Spleen (tissue), 11 donors: ENCODE data around the gene MTX1. TPM values are rescaled to one million over a fixed set of nuclear protein-coding genes. Genes with fewer than 3 reads are reported as not detected.

Source experiments
- DNase-seq: peaks from one replicate; pipeline ENCODE4 v3.0.0-alpha.2; 2020
- H3K27ac ChIP-seq, 8 donors: fragments of 200-600 bp; sonication (generic) in 7 of 8; 1 replicate in 4 of 8; 2 replicates in 4 of 8; pipeline versions ENCODE4 v1.5.0 to v1.8.0; 2016 to 2021; ENCODE audit warnings: inconsistent platforms in 4 of 8, mild to moderate bottlenecking in 4 of 8, moderate library complexity in 1 of 8
- H3K27me3 ChIP-seq, 7 donors: fragments of 200-600 bp; sonication (generic) in 6 of 7; replicated peaks in 1 of 7; 1 replicate in 4 of 7; 2 replicates in 3 of 7; pipeline versions ENCODE4 v1.5.0 to v1.8.0; 2016 to 2021; ENCODE audit warnings: inconsistent platforms in 3 of 7, mild to moderate bottlenecking in 1 of 7
- H3K36me3 ChIP-seq, 6 donors: fragments of 200-600 bp; sonication (generic) in 5 of 6; 1 replicate in 4 of 6; 2 replicates in 2 of 6; pipeline versions ENCODE4 v1.5.0 to v1.8.0; 2016 to 2021; ENCODE audit warnings: inconsistent platforms in 2 of 6
- H3K4me1 ChIP-seq, 6 donors: fragments of 200-600 bp; sonication (generic) in 5 of 6; 1 replicate in 3 of 6; 2 replicates in 3 of 6; pipeline versions ENCODE4 v1.5.0 to v1.8.0; 2016 to 2021; ENCODE audit warnings: inconsistent platforms in 3 of 6
- H3K4me3 ChIP-seq, 8 donors: fragments of 200-600 bp; sonication (generic) in 7 of 8; 1 replicate in 4 of 8; 2 replicates in 4 of 8; pipeline versions ENCODE4 v1.5.0 to v1.8.0; 2016 to 2021; ENCODE audit warnings: inconsistent platforms in 4 of 8, mild to moderate bottlenecking in 4 of 8, moderate library complexity in 2 of 8
- H3K9me3 ChIP-seq, 8 donors: fragments of 200-600 bp; sonication (generic) in 7 of 8; 1 replicate in 4 of 8; 2 replicates in 4 of 8; pipeline versions ENCODE4 v1.5.0 to v1.8.0; 2016 to 2021; ENCODE audit warnings: inconsistent platforms in 4 of 8
- CTCF ChIP-seq, 11 experiments: fragments of 200-600 bp in 7 of 11; fragments of 450-650 bp in 4 of 11; sonication (generic) in 4 of 11; IDR thresholded peaks in 8 of 11; conservative IDR thresholded peaks in 3 of 11; 1 replicate in 7 of 11; 2 replicates in 4 of 11; pipeline versions ENCODE4 v1.4.0 to v1.8.0; 2016 to 2021; ENCODE audit warnings: antibody characterized with exemption in 11 of 11, inconsistent platforms in 4 of 11, mild to moderate bottlenecking in 1 of 11
- POLR2A ChIP-seq, 3 donors: fragments of 450-650 bp; IDR thresholded peaks; one replicate each; pipeline ENCODE4 v1.5.1; 2017; ENCODE audit warnings: antibody characterized with exemption in 3 of 3, mild to moderate bottlenecking in 1 of 3
- POLR2AphosphoS5 ChIP-seq, 3 donors: sonication (generic); formaldehyde crosslinking; IDR thresholded peaks; one replicate each; pipeline ENCODE4 v1.5.1; 2017; ENCODE audit warnings: antibody characterized with exemption in 3 of 3
- WGBS, 5 donors: extraction: QIAGEN DNeasy Blood & Tissue Kit in 3 of 5; methylation state at CpG; one replicate each; pipeline versions ENCODE4 v1.1.5 to v1.1.7; 2013 to 2018; 5-methylcytosine and 5-hydroxymethylcytosine counted together
- intact Hi-C: fragments of 100-400 bp; cut with DNase I; formaldehyde crosslinking; loops from one replicate; pipeline ENCODE4 v1.15.0; 2023; ENCODE audit warnings: low total_unique reads
- polyA plus RNA-seq, 3 donors: library from polyadenylated mRNA; stranded (reverse); fragments of 200-250 nt; gene quantifications; one replicate each; pipeline ENCODE4 v1.2.1, GENCODE V29; 2013
- total RNA-seq, 7 donors: library from RNA; depleted of rRNA in 3 of 7; stranded (reverse); fragments of >200 nt in 3 of 7; fragmentation: NEBNext Ultra II Directional in 4 of 7; extraction: Animal tissue kit (Norgen Biotek cat#: 25700) in 4 of 7; gene quantifications; one replicate each; pipeline versions ENCODE4 v1.1.0 to v1.2.1, GENCODE V29; 2016 to 2021
- donor health status: healthy with polysubstance abuse.
- donor health status: DM: no; HTN: no; CAD: no; lungs with moderate emphysema.
- donor health status: DM: no; HTN: no; CAD: no.
- donor health status: Bipolar disorder and iron deficiency.
- donor health status: healthy.
- donor health status: DM: no; HTN: no; CAD: no.
- donor health status: DM: yes; HTN: yes; CAD: no.

Gene MTX1
- total and polyA plus RNA-seq, 10 donors: 28.2 to 48.4 (median 38.5) TPM

GRCh38 chr1:155184835-155185782 is 23.4 kb upstream of the MTX1 start:
- Histone ChIP-seq H3K9me3 (no peaks in the 10 kb centered on the region), H3K27ac (peak overlapping the region in 7 of 8 donors; percentile 20 to 82 (median 56)), H3K36me3 (peaks cover 0 to 4% (median 0%) of the 10 kb centered on the region in 6 donors), H3K4me1 (peaks cover 9 to 34% (median 27%) of the 10 kb centered on the region in 6 donors), H3K4me3 (no peak overlapping the region), H3K27me3 (no peaks in the 10 kb centered on the region)
- TF ChIP-seq POLR2A (IDR thresholded peaks at IDR 0.05) (no peak), POLR2AphosphoS5 (IDR thresholded peaks at IDR 0.05) (peak in 2 of 3 donors; percentile 53 to 59), CTCF (IDR thresholded peaks at IDR 0.05 in 8 of 11, conservative IDR thresholded peaks at IDR 0.05 in 3 of 11) (peak in 5 of 11 experiments; percentile 12 to 32 (median 20))
- 55 to 65% (median 59%) methylated on average over 13 to 21 of the region's 21 CpGs for WGBS, 5 donors
- intact Hi-C loops: no loop called here
- peak; percentile 88 for DNase-seq

- TF ChIP-seq POLR2A (IDR thresholded peaks at IDR 0.05) (no peak), CTCF (IDR thresholded peaks at IDR 0.05 in 8 of 11, conservative IDR thresholded peaks at IDR 0.05 in 3 of 11) (no peak), POLR2AphosphoS5 (IDR thresholded peaks at IDR 0.05) (no peak)
- no peak for DNase-seq
- H3K27ac ChIP-seq: peak overlapping the region in 5 of 8 donors; percentile 54 to 82 (median 73)
- WGBS, 5 donors: 60 to 85% (median 65%) methylated on average over 6 of the region's 6 CpGs
- H3K9me3 ChIP-seq: no peaks in the 10 kb centered on the region
- H3K4me3 ChIP-seq: no peak overlapping the region
- peaks cover 9 to 33% (median 27%) of the 10 kb centered on the region in 6 donors for H3K4me1 ChIP-seq
- no peaks in the 10 kb centered on the region for H3K36me3 ChIP-seq
- intact Hi-C loops: no loop called here
- H3K27me3 ChIP-seq: no peaks in the 10 kb centered on the region
Observed at GRCh38 chr1:155185783-155186066, 22.8 kb upstream of the MTX1 start.

- intact Hi-C loops: no loop called here
- Histone ChIP-seq H3K27me3 (no peaks in the 10 kb centered on the region), H3K4me1 (peaks cover 9 to 29% (median 27%) of the 10 kb centered on the region in 6 donors), H3K4me3 (no peak overlapping the region), H3K36me3 (no peaks in the 10 kb centered on the region), H3K27ac (peak overlapping the region in 4 of 8 donors; percentile 54 to 82 (median 74)), H3K9me3 (no peaks in the 10 kb centered on the region)
- no peak for DNase-seq
- 79 to 89% (median 85%) methylated on average over 6 to 8 of the region's 8 CpGs for WGBS, 5 donors
- TF ChIP-seq POLR2A (IDR thresholded peaks at IDR 0.05) (no peak), POLR2AphosphoS5 (IDR thresholded peaks at IDR 0.05) (no peak), CTCF (IDR thresholded peaks at IDR 0.05 in 8 of 11, conservative IDR thresholded peaks at IDR 0.05 in 3 of 11) (no peak)
Observed at GRCh38 chr1:155186067-155186793, 22.3 kb upstream of the MTX1 start.
